Calu3 (cell line): ENCODE measurements around the gene PWWP2B. TPM values are rescaled to one million over a fixed set of nuclear protein-coding genes. Genes with fewer than 3 reads are reported as not detected.
A peak's percentile ranks its signal among the peaks of the same experiment; 100 is the strongest.

Source experiments
- BruUV-seq: library from RNA; stranded (reverse); fragments of 400-500 nt; replicated peaks from 2 replicates; lab custom pipeline; 2021; lab: Mats Ljungman, UMichigan
- CTCF ChIA-PET: fragments of 300-600 bp; sonication (Branson Sonifier 250); formaldehyde crosslinking; loops from one replicate; lab custom pipeline; 2022; ENCODE audit warnings: antibody characterized with exemption; lab: Charles Lee
- DNase-seq: peaks from one replicate; pipeline ENCODE4 v3.0.0; 2022
- H3K27ac Mint-ChIP-seq: one replicate; pipeline ENCODE4 v1.8.0; 2022; ENCODE audit warnings: mixed read lengths; ENCODE audit not compliant: unreplicated experiment
- H3K27me3 Mint-ChIP-seq: one replicate; pipeline ENCODE4 v1.8.0; 2022; ENCODE audit warnings: mixed read lengths; ENCODE audit not compliant: unreplicated experiment
- H3K36me3 Mint-ChIP-seq: one replicate; pipeline ENCODE4 v1.8.0; 2022; ENCODE audit warnings: mild to moderate bottlenecking, moderate library complexity, mixed read lengths; ENCODE audit not compliant: insufficient read depth, unreplicated experiment
- H3K4me1 Mint-ChIP-seq: one replicate; pipeline ENCODE4 v1.8.0; 2022; ENCODE audit warnings: mild to moderate bottlenecking, low read depth, mixed read lengths; ENCODE audit not compliant: unreplicated experiment
- H3K4me3 Mint-ChIP-seq: one replicate; pipeline ENCODE4 v1.8.0; 2022; ENCODE audit warnings: mild to moderate bottlenecking, low read depth, moderate library complexity, mixed read lengths; ENCODE audit not compliant: unreplicated experiment
- H3K9me3 Mint-ChIP-seq: one replicate; pipeline ENCODE4 v1.8.0; 2022; ENCODE audit warnings: low read depth, mixed read lengths; ENCODE audit not compliant: unreplicated experiment
- CTCF ChIP-seq: fragments of 200-600 bp; IDR thresholded peaks from one replicate; pipeline ENCODE4 v1.8.0; 2022; ENCODE audit warnings: antibody characterized with exemption; ENCODE audit not compliant: unreplicated experiment
- intact Hi-C: fragments of 100-400 bp; cut with micrococcal nuclease; formaldehyde crosslinking; loops from one replicate; pipeline ENCODE4 v1.10.0; 2022; ENCODE audit not compliant: unreplicated experiment
- total RNA-seq: library from RNA; stranded (reverse); gene quantifications from 2 replicates; pipeline ENCODE4 v1.2.3, GENCODE V29; 2022

The PWWP2B gene
- total RNA-seq, 1 experiment from 2014 or later, result 12.9 TPM

DNA sequence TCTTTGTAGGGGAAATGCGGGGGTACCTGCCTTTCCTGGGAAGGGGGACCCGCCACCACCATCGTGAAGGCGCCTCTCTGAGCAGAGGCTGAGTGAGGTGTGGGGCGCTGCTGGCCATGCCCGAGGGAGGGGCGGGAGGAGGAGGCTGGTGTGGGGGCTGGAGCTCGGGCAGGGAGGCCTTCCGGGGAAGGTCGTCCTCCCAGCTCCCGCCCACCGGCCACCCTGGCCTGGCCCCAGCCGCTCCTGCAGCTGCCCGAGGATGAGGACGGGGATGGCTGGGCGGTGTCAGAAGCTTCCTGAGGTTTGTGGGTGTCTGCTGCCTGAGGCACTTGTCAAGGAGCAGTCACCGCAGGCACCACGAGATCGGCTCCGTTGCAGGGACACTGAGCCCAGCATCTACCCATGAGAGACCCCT lies 11.4 kb downstream of the PWWP2B start:
- no peak for TF ChIP-seq CTCF
- peak; percentile 61 for DNase-seq
- H3K4me3 Mint-ChIP-seq, result peak overlapping the region; percentile 63
- no peaks in the 10 kb centered on the region for H3K27me3 Mint-ChIP-seq
- no peaks in the 10 kb centered on the region for H3K4me1 Mint-ChIP-seq
- no TSS peak for BruUV-seq
- no peaks in the 10 kb centered on the region for H3K9me3 Mint-ChIP-seq
- intact Hi-C loops, result no loop called here
- CTCF ChIA-PET, result interaction anchor here (0.6 to 1.7 kb wide), 2 partner anchors 11 to 337 kb away, joined by 4 read pairs; no protein-coding TSS in a partner anchor
- H3K27ac Mint-ChIP-seq, result peak overlapping the region; percentile 72
- peaks cover 36% of the 10 kb centered on the region for H3K36me3 Mint-ChIP-seq

DNA sequence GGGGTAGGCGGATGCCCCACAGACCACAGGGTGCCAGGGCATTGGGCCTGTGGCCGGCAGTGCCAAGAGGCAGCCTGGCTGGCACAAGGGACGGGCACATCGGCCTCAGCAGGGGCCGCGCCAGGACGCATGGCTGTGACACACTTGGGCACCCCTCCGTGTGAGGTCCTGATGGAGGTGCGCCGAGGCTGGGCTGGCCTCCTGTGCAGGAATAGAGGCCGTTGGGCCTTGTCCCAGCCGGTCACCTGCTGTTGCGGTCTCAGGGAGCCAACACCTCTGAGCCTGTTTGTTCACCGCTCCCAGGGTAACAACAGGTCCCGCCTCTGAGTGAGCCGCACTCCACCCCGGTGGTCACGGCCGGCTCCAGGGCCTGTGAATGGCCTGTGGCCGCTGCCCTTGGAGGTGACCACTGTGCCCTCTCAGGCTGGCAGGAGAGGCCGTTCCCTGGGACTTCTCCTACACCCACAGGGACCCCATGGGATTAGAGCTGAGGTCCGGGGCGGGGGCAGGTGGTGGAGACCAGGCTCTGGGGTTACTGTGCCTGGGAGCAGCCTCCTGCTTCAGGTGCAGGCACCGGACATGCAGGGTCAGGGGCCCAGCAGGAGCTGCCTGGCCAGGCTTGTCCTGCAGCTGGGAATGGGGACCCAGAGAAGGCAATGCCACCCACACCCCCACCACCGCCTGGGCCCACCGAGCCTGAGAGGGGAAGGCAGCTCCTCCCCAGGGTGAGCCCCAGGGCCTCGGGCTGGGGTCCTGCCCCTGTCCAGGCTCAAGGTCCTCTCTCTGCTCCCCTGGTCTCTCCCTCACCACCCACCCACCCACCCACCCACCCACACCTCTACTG lies 12.0 kb downstream of the PWWP2B start:
- Mint-ChIP-seq H3K36me3 (peaks cover 40% of the 10 kb centered on the region), H3K9me3 (no peaks in the 10 kb centered on the region), H3K27me3 (no peaks in the 10 kb centered on the region), H3K4me3 (peak overlapping the region; percentile 63), H3K4me1 (no peaks in the 10 kb centered on the region), H3K27ac (no peak overlapping the region)
- no peak for TF ChIP-seq CTCF
- CTCF ChIA-PET, result interaction anchor here (0.6 to 1.0 kb wide), 2 partner anchors 10 to 338 kb away, joined by 3 to 4 read pairs; no protein-coding TSS in a partner anchor
- peak; percentile 52 for DNase-seq
- no TSS peak for BruUV-seq
- intact Hi-C loops, result no loop called here

- no peaks in the 10 kb centered on the region for H3K27me3 Mint-ChIP-seq
- no peak for TF ChIP-seq CTCF
- CTCF ChIA-PET, result interaction anchor here (1.0 kb wide), 1 partner anchor 9 kb away, joined by 3 read pairs; no protein-coding TSS in a partner anchor
- no peak overlapping the region for H3K4me3 Mint-ChIP-seq
- intact Hi-C loops, result no loop called here
- H3K4me1 Mint-ChIP-seq, result no peaks in the 10 kb centered on the region
- DNase-seq, result no peak
- BruUV-seq, result no TSS peak
- H3K36me3 Mint-ChIP-seq, result peaks cover 40% of the 10 kb centered on the region
- H3K27ac Mint-ChIP-seq, result no peak overlapping the region
- no peaks in the 10 kb centered on the region for H3K9me3 Mint-ChIP-seq
These were observed 12.6 kb downstream of the PWWP2B start for GRCh38 chr10:132409667-132410028.

- no peaks in the 10 kb centered on the region for H3K27me3 Mint-ChIP-seq
- H3K9me3 Mint-ChIP-seq, result no peaks in the 10 kb centered on the region
- no peak for TF ChIP-seq CTCF
- H3K4me3 Mint-ChIP-seq, result no peak overlapping the region
- no TSS peak for BruUV-seq
- no peaks in the 10 kb centered on the region for H3K4me1 Mint-ChIP-seq
- intact Hi-C loops, result no loop called here
- CTCF ChIA-PET, result no interaction called here
- DNase-seq, result no peak
- H3K27ac Mint-ChIP-seq, result no peak overlapping the region
- H3K36me3 Mint-ChIP-seq, result peaks cover 43% of the 10 kb centered on the region
These were observed 13.2 kb downstream of the PWWP2B start for GRCh38 chr10:132410056-132410778.
